Activated CD4-positive, alpha-beta T cell treated with anti-CD3 and anti-CD28 coated beads, Interleukin-2, Interleukin-4, amounts not matched to agents 100 ng/mL and 50 ng/mL, durations not matched to agents 16 hours and 8 hours (primary cell): ENCODE results near the gene ACKR4.
"Not testable (repeated sequence)": the region's sequence is repeated elsewhere in the genome, so short reads cannot be mapped to it uniquely, and the experiment has no call there.

Experiments used
- DNase-seq: peaks from one replicate; pipeline ENCODE4 v3.0.0-alpha.2; 2020; ENCODE audit warnings: low spot score

The ACKR4 gene

DNA sequence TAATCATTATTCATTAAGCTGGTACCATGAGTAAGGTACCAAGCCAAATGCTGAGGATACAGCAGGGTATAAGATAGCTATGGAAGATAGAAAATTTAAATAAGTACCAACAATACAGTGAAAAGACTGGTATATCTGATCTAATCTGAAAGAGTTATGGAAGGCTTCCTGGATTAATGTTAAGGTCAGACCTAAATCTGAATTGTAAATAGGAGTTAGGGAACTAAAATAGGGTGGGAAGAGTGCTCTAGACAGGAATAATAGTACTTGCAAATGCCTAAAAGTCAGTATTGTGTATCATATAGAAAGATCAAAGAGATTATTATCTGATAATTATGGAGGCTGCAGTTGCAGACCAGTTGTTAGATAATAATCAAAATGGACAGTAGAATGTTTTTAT lies 2.6 kb upstream of the ACKR4 start:
- no peak for DNase-seq

DNA sequence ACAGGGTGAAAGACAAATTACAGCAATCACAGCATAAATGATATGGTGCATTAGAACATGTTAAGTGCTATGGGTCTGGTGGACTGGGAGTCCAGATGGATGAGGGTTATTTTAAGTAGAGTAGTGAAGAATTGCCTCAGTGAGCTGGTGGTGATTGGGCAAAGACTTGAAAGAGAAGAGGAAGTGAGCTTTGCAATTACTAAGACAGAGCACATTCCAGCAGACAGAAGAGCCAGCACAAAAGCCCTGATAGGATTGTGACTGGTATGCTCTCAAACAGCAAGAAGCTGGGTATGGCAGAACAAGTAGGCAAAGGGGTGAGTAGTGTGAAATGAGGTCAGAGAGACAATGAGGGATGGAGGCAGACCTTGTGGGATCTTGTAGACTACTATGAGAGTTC lies 2.1 kb upstream of the ACKR4 start:
- DNase-seq, result no peak

DNA sequence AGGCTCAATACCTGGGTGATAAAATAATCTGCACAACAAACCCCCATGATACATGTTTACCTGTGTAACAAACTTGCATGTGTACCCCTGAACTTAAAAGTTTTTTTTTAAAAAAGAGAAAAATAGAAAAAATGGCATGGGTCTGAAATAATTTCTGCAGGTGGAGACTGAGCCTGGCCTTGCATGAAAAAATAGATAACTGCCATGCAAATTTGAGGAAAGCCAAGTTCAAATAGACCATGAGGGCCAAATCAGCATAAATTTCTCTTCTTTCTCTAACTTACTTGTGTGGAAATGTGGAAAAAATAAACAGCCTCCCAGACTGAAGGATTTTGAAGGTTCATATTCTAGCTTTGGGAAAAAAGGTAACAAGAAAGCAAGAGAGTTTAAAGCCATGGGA lies 744 bp upstream of the ACKR4 start:
- DNase-seq, result no peak

DNA sequence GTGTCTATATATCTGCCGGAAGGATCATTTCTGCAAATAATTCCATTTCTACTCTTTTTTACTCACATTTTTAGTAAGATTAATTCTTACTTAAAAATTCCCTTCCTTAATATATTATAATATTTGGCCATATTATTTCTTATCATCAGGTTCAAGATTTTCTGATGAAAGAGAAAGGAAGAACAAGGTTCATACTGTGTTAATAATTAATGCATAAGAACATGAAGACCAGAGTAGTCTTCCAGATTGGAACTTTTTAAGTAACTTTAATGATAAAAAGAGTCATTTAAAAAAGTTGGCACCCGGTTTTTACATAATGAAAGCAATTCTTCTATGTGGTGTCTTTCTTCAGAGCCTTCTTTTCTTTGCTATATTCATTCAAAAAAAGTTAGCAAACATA lies 590 bp downstream of the ACKR4 start:
- no peak for DNase-seq

DNA sequence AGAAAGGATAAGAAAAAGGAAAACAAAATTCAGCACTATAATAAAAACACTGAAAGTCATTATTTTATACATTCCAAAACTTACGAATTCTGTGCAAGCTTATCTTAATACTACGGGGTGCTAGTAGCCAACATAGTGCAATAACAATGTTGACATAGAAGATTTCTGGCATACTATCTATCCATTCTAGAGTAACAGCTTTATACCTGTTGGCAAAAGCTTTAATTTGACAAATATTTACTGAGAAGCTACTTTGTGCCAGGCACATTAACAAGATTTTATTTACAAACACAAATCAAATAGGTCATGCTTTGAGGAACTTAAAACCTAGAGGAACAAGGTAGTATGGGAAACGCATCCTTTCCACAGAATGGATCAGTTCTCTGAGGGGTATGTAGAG lies 1.1 kb downstream of the ACKR4 start:
- no peak for DNase-seq

DNA sequence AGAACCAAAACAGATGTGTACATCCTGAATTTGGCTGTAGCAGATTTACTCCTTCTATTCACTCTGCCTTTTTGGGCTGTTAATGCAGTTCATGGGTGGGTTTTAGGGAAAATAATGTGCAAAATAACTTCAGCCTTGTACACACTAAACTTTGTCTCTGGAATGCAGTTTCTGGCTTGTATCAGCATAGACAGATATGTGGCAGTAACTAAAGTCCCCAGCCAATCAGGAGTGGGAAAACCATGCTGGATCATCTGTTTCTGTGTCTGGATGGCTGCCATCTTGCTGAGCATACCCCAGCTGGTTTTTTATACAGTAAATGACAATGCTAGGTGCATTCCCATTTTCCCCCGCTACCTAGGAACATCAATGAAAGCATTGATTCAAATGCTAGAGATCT lies 3.5 kb downstream of the ACKR4 start:
- not testable (repeated sequence) for DNase-seq

DNA sequence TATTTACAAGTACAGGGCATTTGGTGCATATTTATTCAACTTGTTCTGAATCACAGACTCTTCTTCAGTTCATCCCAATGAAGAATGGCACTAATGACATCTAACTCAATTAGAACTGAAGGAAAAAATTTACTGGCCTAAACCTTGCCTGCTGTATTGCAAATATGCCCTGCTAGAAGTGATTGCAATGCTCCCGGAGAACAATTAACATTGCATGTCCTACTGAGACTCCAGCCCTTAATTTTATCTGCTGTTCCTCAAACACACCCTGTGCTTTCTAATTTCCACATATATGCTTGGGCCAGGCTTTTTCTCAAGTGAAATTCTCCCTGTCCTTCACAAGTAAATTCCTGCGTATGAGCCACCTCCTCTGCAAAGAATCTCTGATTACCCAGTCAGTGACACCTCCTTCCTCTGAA lies 8.3 kb downstream of the ACKR4 start:
- no peak for DNase-seq

DNA sequence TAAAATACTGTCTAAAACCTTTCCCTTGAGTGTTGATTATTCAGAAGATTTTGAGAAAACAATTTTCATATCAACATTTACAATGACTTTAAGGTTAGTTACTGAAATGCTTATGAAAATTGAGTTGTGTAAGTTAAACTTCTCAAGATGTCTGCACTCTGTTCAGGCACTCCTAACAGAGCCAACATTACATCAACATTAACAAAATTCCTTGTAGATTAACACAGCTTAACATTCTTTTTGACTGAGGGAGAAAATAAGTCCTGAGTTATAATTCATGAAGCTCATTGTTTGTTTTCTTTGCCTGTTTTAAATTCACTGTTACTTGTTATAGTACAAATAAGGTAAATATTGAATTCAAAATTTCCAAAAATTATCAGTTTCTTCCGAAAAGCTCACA lies 9.0 kb downstream of the ACKR4 start:
- DNase-seq, result no peak

DNA sequence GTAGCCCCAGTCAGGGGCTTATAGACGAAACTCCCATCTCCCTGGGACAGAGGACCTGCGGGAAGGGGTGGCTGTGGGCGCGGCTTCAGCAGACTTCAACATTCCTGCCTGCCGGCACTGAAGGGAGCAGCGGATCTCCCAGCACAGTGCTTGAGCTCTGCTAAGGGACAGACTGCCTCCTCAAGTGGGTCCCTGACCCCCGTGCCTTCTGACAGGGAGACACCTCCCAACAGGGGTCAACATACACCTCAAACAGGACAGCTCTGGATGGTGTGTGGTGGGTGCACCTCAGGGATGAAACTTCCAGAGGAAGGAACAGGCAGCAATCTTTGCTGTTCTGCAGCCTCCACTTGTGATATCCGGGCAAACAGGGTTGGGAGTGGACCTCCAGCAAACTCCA lies 9.6 kb downstream of the ACKR4 start:
- not testable (repeated sequence) for DNase-seq

DNA sequence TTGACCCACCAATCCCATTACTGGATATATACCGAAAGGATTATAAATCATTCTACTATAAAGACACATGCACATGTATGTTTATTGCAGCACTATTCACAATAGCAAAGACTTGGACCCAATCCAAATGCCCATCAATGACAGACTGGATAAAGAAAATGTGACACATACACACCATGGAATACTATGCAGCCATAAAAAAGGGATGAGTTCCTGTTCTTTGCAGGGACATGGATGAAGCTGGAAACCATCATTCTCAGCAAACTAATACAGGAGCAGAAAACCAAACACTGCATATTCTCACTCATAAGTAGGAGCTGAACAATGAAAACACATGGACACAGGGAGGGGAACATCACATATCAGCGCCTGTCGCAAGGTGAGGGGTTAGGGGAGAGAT lies 18.2 kb downstream of the ACKR4 start:
- not testable (repeated sequence) for DNase-seq

DNA sequence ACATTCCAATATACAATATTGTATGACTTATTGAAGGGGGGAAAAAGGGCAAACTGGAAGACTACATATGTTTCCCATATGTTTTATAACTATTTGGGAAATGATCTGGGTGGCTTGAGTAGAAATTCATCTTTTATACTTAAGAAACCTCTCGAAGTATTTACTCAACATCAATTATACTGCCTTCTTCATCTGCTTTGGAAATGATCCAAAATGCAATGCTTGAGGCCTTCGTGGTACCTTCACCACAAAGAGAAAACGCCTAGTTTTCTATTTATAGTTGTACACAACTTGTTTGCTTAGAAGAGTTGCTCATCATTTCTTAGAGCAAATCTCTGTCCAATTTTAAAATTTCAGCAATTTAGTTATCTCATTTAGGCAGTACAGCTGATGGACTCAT lies 18.8 kb downstream of the ACKR4 start:
- no peak for DNase-seq

DNA sequence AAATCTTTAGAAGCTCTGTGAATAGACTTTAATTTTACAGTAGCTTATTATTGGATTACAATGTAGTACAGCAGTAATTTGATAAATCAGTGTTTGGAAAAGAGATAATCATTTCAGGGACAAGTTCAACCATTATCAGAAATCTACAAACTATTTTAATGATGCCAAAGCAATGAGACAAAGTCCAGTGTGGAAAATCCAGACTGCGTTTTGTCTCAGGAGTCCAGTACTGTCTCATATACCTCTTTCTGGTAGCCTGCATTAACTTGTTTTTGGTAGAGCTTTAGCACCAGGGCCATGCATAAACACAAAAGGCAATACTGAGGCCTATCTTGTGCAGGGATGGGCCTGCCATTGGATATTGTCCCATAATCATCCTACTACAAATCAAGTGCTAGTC lies 19.7 kb downstream of the ACKR4 start:
- DNase-seq, result no peak

DNA sequence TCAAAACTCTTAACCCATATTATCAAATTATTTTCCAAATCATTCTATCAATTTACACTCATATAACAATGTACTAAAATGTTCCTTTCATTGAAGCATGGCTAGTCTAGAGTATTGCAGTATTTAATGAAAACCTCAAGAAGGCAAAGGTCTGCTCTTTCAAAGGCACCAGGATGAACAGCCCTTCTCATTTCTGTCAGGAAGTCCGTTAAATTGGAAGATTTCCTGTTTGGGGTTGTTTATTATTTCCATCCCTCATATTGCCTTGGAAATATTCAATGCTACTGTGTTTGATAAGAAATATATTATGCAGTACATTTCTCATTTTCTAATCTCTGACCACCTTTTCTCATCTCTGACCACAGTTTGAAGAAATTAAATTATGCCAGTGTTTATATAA lies 25.1 kb downstream of the ACKR4 start:
- no peak for DNase-seq

DNA sequence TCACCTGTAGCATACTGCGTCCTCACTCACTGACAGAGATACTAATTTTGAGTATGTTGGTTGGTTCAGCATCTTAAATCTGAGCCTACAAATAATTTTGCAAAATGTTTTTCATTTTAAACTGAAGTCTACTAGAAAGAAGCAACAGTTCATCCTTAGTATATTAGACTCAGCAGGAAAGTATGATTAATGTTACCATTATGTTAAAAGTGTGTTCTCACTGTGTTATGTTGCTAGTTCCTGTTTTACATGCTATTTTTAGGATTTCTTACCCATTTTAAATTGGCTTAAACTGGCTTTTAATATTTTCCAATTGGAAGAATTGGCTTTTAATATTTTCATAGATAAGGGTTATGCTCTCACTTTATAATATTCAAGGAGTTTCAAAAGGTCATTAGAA lies 25.7 kb downstream of the ACKR4 start:
- DNase-seq, result no peak

DNA sequence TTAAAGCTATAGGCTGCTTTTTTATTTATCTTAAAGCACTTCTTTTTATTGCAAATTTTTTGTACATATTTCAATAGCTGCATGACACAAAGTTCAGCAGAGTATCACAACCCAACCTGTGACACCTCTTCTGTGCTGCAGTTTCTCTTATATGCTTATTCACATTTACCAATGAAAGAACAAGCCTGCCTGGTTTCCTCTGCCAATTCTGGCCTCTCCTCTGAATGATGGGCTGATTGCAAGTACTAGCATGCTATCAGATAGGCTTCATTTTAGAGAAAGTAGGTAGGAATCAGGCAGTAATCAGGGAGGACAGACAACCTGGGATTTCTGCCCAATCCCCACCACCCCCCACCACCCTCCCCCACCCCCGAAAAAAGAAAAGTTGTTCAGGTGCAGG lies 26.6 kb downstream of the ACKR4 start:
- DNase-seq, result no peak

DNA sequence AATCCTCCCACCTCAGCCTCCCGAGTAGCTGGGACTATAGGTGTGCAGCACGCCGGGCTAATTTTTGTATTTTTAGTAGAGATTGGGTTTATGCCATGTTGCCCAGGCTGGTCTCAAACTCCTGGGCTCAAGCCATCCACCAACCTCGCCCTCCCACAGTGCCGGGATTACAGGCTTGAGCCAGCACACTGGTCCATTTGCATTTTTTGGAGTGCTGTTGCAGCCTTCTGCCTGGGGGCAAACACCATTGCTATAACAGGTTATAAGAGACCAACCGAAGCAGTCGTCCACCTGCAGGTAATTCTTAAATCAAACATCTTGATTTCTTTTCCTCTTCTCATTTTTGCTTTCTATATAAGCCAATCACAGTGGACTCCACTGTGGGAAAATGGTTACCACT lies 27.7 kb downstream of the ACKR4 start:
- DNase-seq, result no peak

DNA sequence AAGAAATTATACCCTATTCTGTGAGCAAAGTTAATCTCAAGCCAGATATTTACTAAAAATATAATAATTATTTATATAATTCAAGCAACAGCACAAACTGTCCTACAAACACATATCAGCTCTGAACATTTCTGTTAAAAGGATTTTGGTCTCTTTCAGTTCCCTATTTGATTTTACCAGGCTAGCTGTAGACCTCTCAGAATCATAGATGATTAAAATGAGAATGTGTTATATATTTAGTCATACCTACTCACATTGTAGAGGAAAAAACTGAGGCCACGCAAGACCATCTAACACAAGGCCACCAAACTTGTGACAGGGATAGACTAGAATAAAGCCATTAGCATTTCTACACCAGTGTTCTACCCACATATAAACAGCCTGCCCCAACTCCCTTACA lies 28.5 kb downstream of the ACKR4 start:
- no peak for DNase-seq

DNA sequence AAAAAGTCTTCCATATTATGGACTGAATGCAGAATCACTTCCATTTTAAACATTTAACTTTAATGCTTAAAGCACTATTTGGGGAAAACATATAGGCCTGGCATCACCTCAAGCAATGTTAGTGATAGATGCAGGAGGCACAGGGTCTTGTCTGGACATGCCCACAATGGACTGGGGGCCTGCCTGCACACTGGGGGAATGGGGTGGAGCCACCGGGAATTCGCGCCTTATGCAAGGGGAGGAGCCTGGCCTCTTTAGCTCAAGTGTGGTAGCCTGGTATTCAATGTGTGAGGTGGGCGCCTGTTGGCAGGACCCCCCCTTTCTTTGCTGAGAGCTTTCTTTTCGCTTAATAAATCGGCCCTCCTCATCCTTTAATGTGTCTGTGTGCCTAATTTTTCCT lies 29.9 kb downstream of the ACKR4 start:
- DNase-seq, result no peak

DNA sequence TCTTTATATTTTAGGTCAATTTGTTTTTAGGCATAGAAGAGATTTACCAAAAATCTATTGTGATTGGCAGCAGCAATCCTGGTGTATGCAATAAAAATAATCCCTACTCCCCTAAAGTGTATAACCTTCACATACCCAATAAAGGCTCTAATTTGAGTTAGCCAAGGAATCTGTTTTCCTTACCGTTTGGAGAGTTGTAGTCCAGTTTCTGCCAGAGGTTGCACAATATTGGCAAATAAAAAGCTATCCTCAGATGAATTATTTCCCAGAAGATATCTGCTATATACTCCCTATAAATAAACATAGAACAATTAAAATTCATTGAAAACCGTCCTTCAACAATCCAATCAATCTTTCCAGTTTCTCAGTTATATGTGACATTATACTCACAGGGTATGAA lies 31.1 kb downstream of the ACKR4 start:
- DNase-seq, result no peak

DNA sequence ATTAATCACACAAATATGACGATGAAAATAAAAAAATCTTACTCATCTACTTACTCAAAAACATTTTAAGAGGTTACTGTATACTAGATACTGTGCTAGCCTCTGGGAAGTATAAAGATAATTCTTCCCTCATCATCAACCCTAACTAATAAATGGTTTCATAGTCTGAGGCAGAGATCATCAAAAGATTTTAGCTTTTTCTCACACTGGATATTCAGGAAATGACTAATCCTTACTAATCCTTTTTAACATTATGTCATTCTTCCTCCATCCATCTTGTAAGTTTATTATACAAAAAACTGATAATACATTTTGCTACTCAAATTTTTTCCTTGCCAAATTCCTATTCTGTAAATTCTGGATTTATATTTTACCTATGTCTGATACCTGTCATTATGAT lies 32.9 kb downstream of the ACKR4 start:
- DNase-seq, result no peak

DNA sequence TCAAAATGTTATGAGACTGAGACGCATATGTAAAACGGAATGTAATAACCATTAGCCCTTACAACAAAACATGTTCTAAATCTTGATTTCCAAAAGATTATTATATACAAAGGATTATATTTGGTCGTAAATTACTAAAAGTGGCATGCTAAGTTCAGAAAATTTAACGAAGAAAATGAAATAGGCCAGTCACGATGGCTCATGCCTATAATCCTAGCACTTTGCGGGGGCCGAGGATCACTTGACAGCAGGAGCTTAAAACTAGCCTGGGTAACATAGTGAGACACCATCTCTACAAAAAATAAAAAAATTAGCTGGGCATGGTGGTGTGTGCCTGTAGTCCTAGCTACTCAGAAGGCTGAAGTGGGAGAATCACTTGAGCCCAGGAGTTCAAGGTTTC lies 33.5 kb downstream of the ACKR4 start:
- no peak for DNase-seq

DNA sequence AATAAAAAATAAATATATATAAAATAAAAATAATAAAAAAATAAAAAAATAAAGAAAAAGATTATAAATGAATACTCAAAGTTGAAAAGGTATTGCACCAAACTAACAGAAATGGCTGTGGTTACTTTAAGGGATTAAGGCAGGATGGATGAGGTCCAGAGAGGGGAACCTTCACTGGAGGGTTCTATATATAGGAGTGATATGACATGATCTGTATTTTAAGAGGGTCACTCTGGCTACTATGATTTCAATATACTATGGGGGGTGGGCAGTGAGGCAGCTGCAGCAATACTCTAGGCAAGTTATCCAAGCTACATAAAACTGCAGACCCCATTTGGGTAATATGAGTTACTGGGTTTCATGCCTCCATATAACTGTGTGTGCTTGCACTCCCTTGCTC lies 38.0 kb downstream of the ACKR4 start:
- no peak for DNase-seq

DNA sequence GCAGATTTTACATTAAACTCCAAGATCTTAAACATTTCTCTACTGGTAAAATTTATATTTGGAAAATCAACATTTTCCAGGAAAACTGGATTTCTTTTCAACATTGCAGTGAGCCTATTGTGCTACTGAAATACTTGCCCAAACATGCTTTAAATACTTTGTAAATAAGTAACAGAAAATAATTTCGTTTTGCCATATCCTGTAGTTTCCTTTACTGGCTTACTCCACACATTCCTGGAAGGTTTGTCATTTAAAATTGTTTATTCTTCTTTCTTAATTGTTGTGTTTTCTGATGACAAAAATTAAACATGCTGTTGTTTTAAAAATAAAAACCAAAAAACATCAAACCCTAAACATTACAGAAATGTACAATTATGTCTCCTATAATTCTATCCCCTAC lies 40.5 kb downstream of the ACKR4 start:
- DNase-seq, result no peak

DNA sequence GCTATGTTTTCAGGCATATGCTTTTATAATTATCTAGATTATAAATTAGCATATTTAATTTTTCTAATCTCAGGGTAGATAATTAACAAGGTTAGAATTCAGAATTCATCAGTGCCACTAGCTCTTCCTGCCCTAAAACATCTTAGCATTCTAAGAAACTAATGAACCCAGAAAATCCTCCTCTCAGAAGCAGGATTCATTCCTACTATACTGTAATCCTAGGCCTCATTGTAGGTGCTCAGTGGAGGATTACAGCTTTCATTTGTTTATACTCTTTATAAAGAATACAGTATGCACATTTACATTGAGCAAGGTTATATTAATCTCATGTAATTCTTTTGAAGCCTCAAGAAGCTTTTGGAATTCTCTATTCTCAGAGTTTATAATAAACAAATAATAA lies 41.6 kb downstream of the ACKR4 start:
- no peak for DNase-seq

DNA sequence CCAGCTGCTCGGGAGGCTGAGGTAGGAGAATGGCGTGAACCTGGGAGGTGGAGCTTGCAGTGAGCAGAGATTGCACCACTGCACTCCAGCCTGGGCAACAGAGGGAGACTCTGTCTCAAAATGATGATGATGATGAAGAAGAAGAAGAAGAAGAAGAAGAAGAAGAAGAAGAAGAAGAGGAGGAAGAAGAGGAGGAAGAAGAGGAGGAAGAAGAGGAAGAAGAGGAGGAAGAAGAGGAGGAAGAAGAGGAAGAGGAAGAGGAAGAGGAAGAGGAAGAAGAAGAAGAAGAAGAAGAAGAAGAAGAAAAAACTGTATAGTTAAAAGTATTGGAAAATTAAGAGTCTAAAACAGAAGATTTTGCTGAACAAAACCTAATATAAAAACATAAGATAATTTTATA lies 44.4 kb downstream of the ACKR4 start:
- not testable (repeated sequence) for DNase-seq
